GM10248 (cell line): Measurements from ENCODE around the gene ITGA2B.

Source experiments
- CTCF ChIA-PET: fragments of 300-600 bp; sonication (Branson Sonifier 250); formaldehyde crosslinking; extraction: SDS; loops from one replicate; lab custom pipeline; 2021; ENCODE audit warnings: antibody characterized with exemption; lab: Yijun Ruan, JAX
- POLR2A ChIA-PET: fragments of 350-650 bp; sonication (Branson Sonifier 250); formaldehyde crosslinking; extraction: SDS; loops from one replicate; lab custom pipeline; 2020; ENCODE audit warnings: antibody characterized with exemption; lab: Yijun Ruan, JAX
- DNase-seq: peaks from one replicate; pipeline ENCODE4 v3.0.0; 2012; ENCODE audit errors: extremely low spot score
- TF ChIP-seq, protein P1 (sequence below): IDR thresholded peaks from 2 replicates; pipeline ENCODE4 v1.5.1; 2012; ENCODE audit warnings: mild to moderate bottlenecking, low read depth; ENCODE audit errors: extremely low read depth, missing control alignments, control extremely low read depth

The ITGA2B gene

GRCh38 chr17:44363613-44364159 lies 25.8 kb downstream of the ITGA2B start, which contains the start of gene FAM171A2:
TSS of gene FAM171A2 (minus strand) at chr17:44363853. CDS start at chr17:44363714, 139 bp downstream.
- peak; percentile 90 for DNase-seq

DNA sequence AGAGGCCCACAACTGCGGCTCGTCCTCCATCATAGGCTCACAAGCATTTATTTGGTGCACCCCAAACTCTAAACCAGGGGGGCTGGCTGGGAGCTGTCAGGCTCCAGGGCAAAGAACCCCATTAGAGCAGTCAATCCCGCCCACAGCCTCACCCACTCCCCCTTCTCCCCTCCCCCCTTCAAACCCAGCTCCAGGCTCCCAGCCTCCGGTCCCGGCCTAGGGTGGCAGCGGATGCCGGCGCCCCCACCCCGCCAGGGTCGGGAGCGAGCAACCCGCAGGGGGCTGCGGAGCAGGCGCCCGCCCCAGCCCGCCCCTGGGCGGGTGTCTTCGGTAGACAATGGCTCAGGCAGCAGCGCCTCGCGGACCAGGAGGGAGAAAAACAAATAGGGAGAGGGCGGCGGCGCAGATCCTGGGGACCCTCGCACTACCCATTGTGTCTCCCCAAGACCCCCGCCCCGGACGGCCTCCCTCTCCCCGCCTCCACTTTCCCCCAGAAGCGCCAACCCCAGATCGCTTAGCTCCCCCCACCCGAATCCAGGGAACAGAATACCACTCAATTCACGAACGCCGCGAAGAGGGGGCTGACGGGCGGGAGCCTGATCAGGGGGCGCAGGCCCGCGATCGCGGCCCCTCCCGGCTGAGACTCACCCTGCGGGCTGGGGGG lies 26.4 kb downstream of the ITGA2B start:
- CTCF ChIA-PET = interaction anchor here (0.6 to 10.5 kb wide), 30 partner anchors 10 to 419 kb away, joined by 3 to 135 read pairs (median 4); partner anchors contain the start of gene GRN
- TF ChIP-seq, protein P1, sequence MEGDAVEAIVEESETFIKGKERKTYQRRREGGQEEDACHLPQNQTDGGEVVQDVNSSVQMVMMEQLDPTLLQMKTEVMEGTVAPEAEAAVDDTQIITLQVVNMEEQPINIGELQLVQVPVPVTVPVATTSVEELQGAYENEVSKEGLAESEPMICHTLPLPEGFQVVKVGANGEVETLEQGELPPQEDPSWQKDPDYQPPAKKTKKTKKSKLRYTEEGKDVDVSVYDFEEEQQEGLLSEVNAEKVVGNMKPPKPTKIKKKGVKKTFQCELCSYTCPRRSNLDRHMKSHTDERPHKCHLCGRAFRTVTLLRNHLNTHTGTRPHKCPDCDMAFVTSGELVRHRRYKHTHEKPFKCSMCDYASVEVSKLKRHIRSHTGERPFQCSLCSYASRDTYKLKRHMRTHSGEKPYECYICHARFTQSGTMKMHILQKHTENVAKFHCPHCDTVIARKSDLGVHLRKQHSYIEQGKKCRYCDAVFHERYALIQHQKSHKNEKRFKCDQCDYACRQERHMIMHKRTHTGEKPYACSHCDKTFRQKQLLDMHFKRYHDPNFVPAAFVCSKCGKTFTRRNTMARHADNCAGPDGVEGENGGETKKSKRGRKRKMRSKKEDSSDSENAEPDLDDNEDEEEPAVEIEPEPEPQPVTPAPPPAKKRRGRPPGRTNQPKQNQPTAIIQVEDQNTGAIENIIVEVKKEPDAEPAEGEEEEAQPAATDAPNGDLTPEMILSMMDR = no peak
- DNase-seq = peak; percentile 67
- POLR2A ChIA-PET = interaction anchor here (0.6 to 1.0 kb wide), 2 partner anchors 17 to 20 kb away, joined by 3 to 5 read pairs; no protein-coding TSS in a partner anchor

More at GRCh38 chr17:44363613-44364159, 25.8 kb downstream of the ITGA2B start, which contains the start of gene FAM171A2:
- CTCF ChIA-PET = interaction anchor here (0.6 to 10.5 kb wide), 29 partner anchors 10 to 420 kb away, joined by 3 to 135 read pairs (median 4); partner anchors contain the start of gene GRN
- POLR2A ChIA-PET = interaction anchor here (0.6 to 1.0 kb wide), 2 partner anchors 18 to 19 kb away, joined by 3 to 5 read pairs; no protein-coding TSS in a partner anchor
- TF ChIP-seq, protein P1 = peak; percentile 67

- ChIA-PET POLR2A (no interaction called here), CTCF (interaction anchor here (1.3 to 10.5 kb wide), 12 partner anchors 10 to 178 kb away, joined by 4 to 135 read pairs (median 9); partner anchors contain the start of gene GRN)
- TF ChIP-seq, protein P1 = no peak
- no peak for DNase-seq
Measured at GRCh38 chr17:44362459-44362948, 26.9 kb downstream of the ITGA2B start.

DNA sequence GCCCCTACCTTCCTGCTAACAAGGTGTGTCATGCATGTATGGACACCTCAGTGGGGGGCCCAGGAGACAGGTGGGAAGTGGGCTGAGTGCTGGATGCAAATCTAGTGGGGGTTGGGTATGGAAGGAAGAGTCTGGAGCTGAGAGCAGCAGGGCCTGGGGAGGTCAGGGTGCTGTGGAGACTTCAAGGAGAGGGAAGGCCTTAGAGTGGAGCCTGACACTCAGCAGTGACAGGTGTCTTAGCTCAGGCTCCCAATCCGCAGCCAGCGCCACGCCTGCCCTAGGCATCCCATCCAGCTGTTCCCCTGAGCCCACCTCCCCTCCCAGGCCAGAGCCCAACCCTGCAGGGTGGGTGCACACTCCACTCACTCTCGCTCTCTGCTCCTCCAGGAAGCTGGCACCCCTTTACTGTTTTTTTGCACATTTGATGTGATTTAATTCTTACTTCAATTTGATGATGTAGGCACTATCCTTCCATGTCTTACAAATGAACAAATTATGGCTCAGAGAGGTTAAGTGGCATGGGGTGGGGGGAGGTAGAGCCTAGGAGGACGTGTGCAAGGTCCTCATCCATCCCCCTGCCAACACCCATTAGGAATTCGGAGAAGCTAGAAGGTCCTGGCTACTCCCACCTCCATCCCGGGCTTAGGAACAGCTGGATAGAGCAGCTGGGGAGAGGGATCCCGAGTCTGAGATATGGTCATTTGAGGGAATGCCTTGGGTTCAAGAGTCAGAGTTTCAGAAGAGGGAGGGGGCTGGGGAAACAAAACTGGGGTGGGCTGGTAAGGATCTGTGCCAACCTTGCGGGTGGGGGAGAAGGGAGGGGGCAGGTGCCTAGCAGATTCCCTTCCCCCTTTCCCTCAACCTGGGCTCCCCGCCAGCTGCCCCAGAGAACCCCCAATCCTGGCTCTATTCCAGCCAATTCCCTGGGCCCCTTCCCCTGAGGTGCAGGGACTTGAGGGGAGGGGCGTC lies 27.9 kb downstream of the ITGA2B start:
- POLR2A ChIA-PET = no interaction called here
- TF ChIP-seq, protein P1 = no peak
- DNase-seq = no peak
- CTCF ChIA-PET = interaction anchor here (1.0 to 10.5 kb wide), 11 partner anchors 9 to 162 kb away, joined by 3 to 135 read pairs (median 11); partner anchors contain the start of gene GRN

- ChIA-PET CTCF (interaction anchor here (1.0 to 10.5 kb wide), 7 partner anchors 8 to 163 kb away, joined by 3 to 135 read pairs (median 5); no protein-coding TSS in a partner anchor), POLR2A (no interaction called here)
- no peak for DNase-seq
- TF ChIP-seq, protein P1 = no peak
Measured at GRCh38 chr17:44360826-44361225, 28.6 kb downstream of the ITGA2B start.

GRCh38 chr17:44360144-44360533 lies 29.3 kb downstream of the ITGA2B start:
- POLR2A ChIA-PET = no interaction called here
- CTCF ChIA-PET = interaction anchor here (1.0 to 10.5 kb wide), 6 partner anchors 7 to 150 kb away, joined by 3 to 135 read pairs (median 6); no protein-coding TSS in a partner anchor

More at GRCh38 chr17:44360144-44360533, 29.3 kb downstream of the ITGA2B start:
- TF ChIP-seq, protein P1 = no peak
- DNase-seq = no peak
